Measurements from ENCODE around the gene SZT2.

The SZT2 gene

GRCh38 chr1:43389326-43390313, at the start of gene SZT2, which contains the start of gene MED8:
SZT2 (plus strand) TSS chr1:43389899; CDS start chr1:43389969, 70 bp downstream.
MED8 (minus strand) TSS chr1:43389800; CDS start chr1:43389764, 36 bp downstream.
- Mint-ChIP-seq H3K36me3 (ENCODE audit: low read depth) (peaks cover 29% of the 10 kb centered on the region), H3K4me3 (peak within 1 kb of the TSS; percentile 99 to 100 (median 99)), H3K9me3 (no peaks in the 10 kb centered on the region), H3K27ac (peak within 1 kb of the TSS; percentile 92 to 97 (median 96)), H3K27me3 (ENCODE audit: low read depth) (no peaks in the 10 kb centered on the region), H3K4me1 (peaks cover 30% of the 10 kb centered on the region)
- TF ChIP-seq CTCF (IDR thresholded peaks at IDR 0.05; ENCODE audit: unreplicated experiment in 3 of 3) = no peak

- Mint-ChIP-seq H3K27ac (no peak overlapping the region), H3K4me1 (no peaks in the 10 kb centered on the region), H3K27me3 (ENCODE audit: low read depth) (peaks cover 4% of the 10 kb centered on the region), H3K9me3 (no peaks in the 10 kb centered on the region), H3K4me3 (no peak overlapping the region), H3K36me3 (ENCODE audit: low read depth) (no peaks in the 10 kb centered on the region)
- TF ChIP-seq CTCF (IDR thresholded peaks at IDR 0.05; ENCODE audit: unreplicated experiment in 3 of 3) = no peak
Observed at GRCh38 chr1:43340559-43340958, 49.1 kb upstream of the SZT2 start.

- Mint-ChIP-seq H3K36me3 (ENCODE audit: low read depth) (no peaks in the 10 kb centered on the region), H3K4me3 (no peak overlapping the region), H3K27me3 (ENCODE audit: low read depth) (peaks cover 19% of the 10 kb centered on the region), H3K4me1 (peaks cover 7% of the 10 kb centered on the region), H3K9me3 (no peaks in the 10 kb centered on the region), H3K27ac (no peak overlapping the region)
- TF ChIP-seq CTCF (IDR thresholded peaks at IDR 0.05; ENCODE audit: unreplicated experiment in 3 of 3) = no peak
Observed at GRCh38 chr1:43344267-43344850, 45.3 kb upstream of the SZT2 start.

GRCh38 chr1:43345120-43345519, 44.6 kb upstream of the SZT2 start:
- peaks cover 15% of the 10 kb centered on the region for H3K4me1 Mint-ChIP-seq
- peaks cover 24% of the 10 kb centered on the region for H3K27me3 Mint-ChIP-seq (ENCODE audit: low read depth)
- no peak for TF ChIP-seq CTCF (IDR thresholded peaks at IDR 0.05; ENCODE audit: unreplicated experiment in 3 of 3)
- no peaks in the 10 kb centered on the region for H3K36me3 Mint-ChIP-seq (ENCODE audit: low read depth)
- H3K9me3 Mint-ChIP-seq = no peaks in the 10 kb centered on the region
- no peak overlapping the region for H3K4me3 Mint-ChIP-seq
- no peak overlapping the region for H3K27ac Mint-ChIP-seq

- H3K4me3 Mint-ChIP-seq = no peak overlapping the region
- no peak overlapping the region for H3K27ac Mint-ChIP-seq
- no peaks in the 10 kb centered on the region for H3K9me3 Mint-ChIP-seq
- H3K27me3 Mint-ChIP-seq (ENCODE audit: low read depth) = peaks cover 24% of the 10 kb centered on the region
- no peak for TF ChIP-seq CTCF (IDR thresholded peaks at IDR 0.05; ENCODE audit: unreplicated experiment in 3 of 3)
- H3K4me1 Mint-ChIP-seq = peaks cover 17% of the 10 kb centered on the region
- no peaks in the 10 kb centered on the region for H3K36me3 Mint-ChIP-seq (ENCODE audit: low read depth)
Observed at GRCh38 chr1:43346636-43347035, 43.1 kb upstream of the SZT2 start.

All from nephron (organoid).